Islet of Langerhans (tissue), 1 donor: ENCODE results near the gene HOTAIR.

Experiments used
- FAIRE-seq: peaks from one replicate; lab custom pipeline; 2011; peaks lifted over from hg19 to GRCh38; lab: Jason Lieb, UNC

Gene HOTAIR

DNA sequence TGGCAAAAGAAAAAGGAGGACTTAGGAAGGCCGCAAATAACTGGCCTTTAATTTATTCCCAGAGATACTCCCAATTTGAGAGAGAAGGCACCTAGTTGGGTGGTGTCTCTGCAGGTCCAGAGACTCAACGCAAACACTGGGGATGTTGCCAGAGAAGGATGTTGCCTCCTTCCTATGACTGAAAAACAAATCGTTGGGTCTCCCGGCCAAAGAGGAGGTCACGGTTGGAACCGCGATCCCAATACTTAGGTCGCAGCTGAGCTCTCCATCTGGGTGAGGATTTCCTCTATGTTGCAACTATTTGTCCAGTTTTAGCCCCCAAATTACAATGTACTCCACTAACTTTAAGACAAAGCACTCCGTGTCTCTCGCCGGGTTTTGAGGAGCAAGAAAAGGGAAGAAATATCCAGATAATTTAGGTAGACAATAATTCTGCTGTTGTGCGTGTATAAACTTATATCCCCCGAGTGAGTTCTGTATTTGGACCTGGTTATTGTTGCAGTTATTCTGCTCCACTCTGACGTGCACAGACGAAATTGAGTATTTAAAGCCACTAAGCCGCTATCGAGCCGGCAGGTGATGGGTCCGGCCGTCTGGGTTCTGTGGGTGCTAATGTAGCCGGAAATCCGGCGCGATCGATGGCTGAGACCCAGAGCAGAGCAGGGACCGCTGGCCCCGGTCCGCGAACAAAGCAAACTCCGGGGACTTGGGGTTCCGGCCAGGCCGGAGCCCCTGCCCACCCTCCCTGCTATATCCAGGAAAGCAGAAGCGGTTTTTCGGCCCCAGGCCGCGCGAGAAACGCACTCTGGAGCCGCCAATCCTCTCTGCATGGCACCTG, 14.3 kb downstream of the HOTAIR start:
- no peak for FAIRE-seq

DNA sequence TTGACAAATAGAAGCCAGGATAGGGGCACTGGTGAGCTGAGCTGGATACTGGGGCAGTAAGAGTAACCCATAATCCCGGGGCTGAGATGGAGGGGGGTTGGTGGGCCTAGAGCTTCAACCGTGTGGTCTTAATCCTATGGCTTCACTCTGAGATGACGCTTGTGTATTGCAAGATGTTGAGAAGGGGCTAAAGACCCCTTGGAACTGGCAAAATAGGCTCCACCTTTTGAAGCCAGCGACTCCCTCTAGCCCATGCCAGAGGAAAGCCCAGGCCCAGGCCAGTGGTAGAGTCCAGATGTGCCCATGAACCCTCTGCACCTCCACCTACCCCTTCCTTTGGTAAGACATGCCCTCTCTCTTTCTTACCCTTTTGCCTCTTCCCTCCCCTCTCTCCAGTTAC, 15.4 kb downstream of the HOTAIR start:
- FAIRE-seq, result no peak

GRCh38 chr12:53958128-53958527, 16.6 kb downstream of the HOTAIR start:
- no peak for FAIRE-seq

DNA sequence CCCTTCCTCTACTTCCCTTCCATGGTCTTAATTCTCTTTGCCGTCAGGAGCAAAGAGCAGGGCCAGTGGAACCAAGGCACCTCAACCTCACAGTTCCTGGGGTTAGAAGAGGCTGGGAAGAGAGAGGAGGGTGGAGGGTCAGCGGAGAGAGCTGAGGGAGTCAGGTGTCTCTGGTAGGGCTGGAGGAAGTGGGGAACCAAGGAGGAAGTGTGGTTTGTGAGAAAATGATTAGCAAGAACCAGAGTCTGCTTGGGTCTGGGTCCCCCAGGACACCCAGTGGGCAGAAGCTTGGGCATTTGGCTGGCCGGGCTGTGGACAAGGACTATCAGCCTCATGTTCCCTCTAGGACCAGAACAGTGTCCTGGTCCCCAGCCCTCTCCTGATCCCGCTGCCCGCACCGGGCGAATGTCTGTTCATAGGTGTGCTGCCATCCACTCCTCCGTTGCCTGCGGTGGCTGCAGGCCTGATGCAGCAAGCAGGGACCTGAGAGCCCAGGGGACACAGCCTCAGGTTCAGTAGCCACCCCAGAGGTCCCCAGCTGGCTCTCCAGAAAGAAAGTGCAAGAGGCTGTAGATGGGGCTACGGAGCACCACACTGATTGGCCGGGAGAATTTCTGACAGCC, 17.7 kb downstream of the HOTAIR start:
- no peak for FAIRE-seq

DNA sequence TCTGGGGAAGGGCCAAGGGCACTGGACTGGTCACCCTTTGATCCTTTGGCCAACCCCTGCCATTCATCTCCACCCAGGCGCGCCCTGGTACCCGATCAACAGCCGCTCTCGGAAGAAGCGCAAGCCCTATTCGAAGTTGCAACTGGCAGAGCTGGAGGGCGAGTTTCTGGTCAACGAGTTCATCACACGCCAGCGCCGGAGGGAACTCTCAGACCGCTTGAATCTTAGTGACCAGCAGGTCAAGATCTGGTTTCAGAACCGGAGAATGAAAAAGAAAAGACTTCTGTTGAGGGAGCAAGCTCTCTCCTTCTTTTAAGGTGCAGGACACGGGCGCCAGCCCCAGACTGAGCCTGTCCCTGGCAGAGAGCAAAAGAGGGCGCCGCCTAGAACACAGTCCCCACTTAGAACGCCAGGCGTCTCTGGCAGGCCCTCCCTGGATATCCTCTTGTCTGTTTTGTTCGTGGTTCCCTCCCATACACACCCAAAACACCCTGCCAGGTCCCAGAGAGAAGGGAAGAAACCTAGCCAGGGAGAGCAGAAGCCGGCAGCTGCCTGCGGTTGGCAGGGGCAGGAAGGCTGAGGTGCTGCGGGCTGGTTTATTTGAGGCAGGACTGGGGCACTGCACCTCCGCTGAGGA, 18.4 kb downstream of the HOTAIR start:
- FAIRE-seq, result no peak

DNA sequence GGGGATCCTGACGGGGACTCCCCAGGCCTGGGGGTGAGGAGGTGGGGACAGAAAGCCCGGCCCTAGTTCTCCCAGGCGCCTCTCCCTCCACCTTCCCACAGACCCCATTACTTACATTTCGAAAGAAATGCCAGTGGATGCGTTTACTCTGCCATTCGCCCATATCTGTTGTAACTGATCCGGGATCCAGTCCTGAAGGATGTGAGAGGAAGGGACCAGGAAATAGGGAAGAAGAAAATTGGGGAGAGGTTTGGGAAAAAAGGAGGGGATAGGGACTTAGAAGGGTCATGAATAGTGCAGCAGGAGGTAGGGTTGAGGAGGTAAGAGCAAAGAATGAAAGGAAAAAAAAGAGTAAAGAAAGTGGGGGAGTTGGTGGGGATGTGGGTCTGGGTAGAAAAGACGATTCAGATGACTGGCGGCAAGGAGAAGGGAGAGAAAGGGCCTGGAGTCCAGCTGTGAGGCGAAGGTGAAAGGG, 18.9 kb downstream of the HOTAIR start:
- FAIRE-seq, result no peak

DNA sequence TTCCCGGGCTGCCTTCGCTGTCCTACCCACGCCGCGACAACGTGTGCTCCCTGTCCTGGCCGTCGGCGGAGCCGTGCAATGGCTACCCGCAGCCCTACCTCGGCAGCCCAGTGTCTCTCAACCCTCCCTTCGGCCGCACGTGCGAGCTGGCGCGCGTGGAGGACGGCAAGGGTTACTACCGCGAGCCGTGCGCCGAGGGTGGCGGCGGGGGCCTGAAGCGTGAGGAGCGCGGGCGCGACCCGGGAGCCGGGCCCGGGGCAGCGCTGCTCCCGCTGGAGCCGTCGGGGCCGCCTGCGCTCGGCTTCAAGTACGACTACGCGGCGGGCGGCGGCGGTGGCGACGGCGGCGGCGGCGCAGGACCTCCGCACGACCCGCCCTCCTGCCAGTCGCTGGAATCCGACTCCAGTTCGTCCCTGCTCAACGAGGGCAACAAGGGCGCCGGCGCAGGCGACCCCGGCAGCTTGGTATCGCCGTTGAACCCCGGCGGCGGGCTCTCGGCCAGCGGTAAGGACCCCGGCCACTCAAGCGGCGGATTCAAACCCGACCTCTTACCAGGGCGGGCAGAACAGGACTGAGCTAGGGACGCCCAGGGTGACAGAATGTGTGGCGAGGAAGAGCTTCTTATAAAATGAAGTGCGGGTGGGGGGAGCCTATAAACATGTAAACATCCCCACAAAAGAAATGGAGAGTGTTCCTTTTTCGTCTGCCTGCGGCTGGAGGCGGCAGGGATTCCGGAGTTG, 19.5 kb downstream of the HOTAIR start:
- FAIRE-seq, result no peak

GRCh38 chr12:53954694-53955035, 20.1 kb downstream of the HOTAIR start, which contains the start of gene HOXC12:
TSS of gene HOXC12 (plus strand) at chr12:53954903. CDS start at chr12:53954930, 27 bp downstream.
- FAIRE-seq, result no peak

GRCh38 chr12:53953831-53954693, 20.7 kb downstream of the HOTAIR start:
- FAIRE-seq, result no peak

GRCh38 chr12:53952871-53953734, 21.7 kb downstream of the HOTAIR start:
- no peak for FAIRE-seq

DNA sequence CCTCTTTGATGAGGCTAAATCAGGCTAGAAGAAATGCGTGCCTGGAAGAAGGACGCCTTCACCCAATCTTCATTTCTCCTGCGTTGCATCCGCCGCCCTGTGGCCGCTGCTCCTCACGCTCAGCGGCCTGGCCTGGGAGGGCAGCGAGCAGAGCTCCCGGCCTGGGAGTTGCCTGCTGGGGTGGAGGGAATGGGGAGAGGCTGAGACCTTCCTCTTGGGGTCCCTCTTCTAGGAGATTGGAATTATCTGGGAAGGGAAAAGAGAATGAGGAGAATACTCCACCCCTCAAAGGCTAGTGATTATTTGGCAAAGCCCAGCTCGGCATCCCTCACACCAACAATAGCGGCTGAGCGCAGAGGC, 22.4 kb downstream of the HOTAIR start:
- FAIRE-seq, result no peak

DNA sequence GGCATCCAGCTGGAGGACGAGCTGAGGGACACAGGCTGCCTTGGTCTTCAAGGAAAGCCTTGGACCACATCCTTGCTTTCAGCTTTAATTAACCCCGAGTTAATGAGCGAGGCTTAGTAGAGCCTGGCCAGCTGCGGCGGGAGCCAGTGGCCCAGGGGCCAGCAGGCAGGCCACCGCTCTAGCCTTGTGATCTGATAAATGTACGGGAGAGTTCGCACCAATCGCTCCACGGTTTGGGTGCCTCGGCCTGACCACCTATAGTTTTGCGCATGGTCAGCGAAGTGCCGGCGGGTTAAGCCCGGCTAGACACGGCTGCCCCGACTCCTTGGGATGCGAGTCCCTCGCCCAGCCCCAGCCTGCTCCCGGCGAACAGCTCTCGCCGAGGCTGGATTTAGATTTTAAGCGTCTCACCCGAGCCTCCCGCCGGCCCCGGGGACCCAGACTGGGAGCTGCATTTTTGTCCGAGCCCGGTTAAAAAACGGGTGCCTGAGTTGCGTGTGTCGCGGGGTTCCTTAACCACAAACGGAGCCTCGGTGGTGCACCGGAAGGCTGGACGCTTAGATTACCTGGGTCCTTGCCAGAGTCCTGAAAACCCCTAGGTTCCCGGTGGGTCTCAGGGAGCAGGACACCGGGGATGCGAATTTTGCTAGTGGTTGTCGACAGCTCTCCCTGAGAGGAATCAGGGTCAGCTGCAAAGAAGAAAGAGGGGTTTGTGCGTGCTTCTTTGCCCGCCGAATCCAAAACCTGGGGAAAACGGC, 23.0 kb downstream of the HOTAIR start:
- no peak for FAIRE-seq

GRCh38 chr12:53950789-53951576, 23.8 kb downstream of the HOTAIR start:
- FAIRE-seq, result no peak

- no peak for FAIRE-seq
Observed at GRCh38 chr12:53950437-53950773, 24.3 kb downstream of the HOTAIR start.

DNA sequence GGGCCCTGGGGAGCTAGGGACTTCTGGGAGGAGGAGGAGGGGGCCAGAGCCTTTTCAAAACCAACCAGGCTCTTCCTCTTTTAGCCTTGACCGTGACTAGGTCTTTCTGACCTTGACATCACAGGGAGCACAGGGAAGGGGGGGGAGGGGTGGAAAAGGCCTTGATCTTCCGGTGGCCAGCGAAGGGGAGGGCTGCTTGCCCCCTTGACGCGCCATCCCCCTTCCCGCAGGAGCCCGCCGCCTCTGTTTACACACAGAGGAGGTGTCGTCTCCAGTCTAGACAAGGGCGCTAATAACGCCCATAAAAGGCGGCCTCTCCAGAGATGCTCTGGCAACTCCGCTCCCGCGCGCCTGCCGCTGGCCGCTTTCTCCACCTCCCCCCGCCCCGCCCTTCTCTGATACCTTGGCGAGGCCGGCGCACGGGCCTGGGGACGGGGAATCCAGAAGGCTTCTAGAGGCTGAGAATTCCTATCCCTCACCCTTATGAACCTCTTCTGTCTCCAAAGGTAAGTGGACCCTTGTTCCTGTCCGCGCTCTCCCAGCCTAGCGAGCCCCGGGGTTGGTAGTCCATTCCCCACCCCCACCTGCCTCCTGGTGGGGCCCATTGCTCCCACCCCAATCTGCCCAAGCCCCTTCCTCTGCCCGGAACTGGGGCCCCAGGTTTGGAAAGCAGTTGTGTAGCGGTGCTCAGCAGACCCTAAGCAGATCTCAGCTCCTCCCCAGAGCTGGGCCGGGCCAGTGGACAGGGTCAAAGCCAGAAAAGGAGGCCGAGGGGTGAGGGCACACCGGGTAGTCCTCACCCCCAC, 24.9 kb downstream of the HOTAIR start:
- FAIRE-seq, result no peak

DNA sequence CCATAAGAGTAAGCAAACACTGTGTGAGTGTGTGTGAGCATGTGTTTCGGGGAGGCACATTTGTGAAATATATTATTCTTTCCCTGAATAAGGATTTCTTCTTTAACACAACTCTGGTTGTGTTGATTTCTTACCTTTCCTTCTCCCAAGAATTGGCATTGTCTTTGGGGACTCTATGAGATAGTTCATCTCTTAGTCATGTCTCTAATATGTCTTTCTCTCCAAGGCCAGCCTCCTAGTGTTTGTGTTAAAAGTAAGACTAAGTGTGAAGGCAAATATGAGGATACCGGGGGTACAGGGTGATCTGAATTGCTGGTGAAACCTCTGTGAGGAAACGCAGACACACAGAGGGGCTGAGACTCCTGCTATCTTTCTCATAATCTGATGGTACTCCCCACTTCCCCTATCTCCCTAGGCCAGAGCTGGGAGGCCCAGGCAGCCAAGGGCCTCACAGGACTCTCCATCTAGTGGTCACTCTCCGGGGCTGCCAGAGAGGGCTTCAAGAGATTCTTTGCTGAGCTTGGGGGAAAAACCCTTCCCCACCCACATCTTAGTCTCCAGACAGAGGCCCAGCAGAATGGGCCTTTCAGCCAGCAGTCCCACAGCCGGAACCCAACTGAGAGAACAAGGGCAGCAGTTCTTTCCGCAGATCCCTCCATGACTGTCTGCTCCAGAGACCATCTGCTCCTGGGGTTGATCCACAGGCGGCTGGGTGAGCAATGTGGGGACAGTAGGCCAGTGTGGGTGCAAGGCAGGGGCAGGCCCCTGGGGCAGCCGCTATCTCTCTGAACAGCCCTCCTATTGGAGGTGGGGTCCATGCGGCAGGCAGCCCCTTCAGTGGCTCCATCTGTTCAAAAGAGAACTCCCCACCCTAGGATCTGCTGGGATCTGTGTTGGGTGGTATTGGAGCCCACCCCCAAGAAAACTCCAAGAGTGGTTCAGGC, 25.8 kb downstream of the HOTAIR start:
- no peak for FAIRE-seq

GRCh38 chr12:53947743-53948142, 27.0 kb downstream of the HOTAIR start:
- FAIRE-seq, result no peak
